H1 (cell line): ENCODE measurements around the gene CYP4F3. TPM values are rescaled to one million over a fixed set of nuclear protein-coding genes. Genes with fewer than 3 reads are reported as not detected.

Source experiments
- CTCF ChIA-PET: fragments of 300-600 bp; sonication (Branson Sonifier 250); formaldehyde crosslinking; loops from one replicate; lab custom pipeline; 2021; ENCODE audit not compliant: partially characterized antibody; lab: Charles Lee
- POLR2A ChIA-PET: fragments of 300-600 bp; sonication (Branson Sonifier 250); formaldehyde crosslinking; loops from one replicate; lab custom pipeline; 2021; ENCODE audit warnings: inconsistent platforms; ENCODE audit not compliant: partially characterized antibody; lab: Charles Lee
- DNase-seq, 2 experiments: peaks; one replicate each; pipeline versions ENCODE4 v3.0.0 to v3.0.0-alpha.2; 2010 to 2022; ENCODE audit warnings: low spot score in 2 of 2, low read depth in 1 of 2, mixed read lengths in 1 of 2
- FAIRE-seq: peaks from 2 replicates; lab custom pipeline; 2011; peaks lifted over from hg19 to GRCh38; lab: Jason Lieb, UNC
- H2AFZ ChIP-seq: 2 replicates; pipeline ENCODE4 v1.8.1; 2012; ENCODE audit warnings: low read length, inconsistent platforms
- H2AK5ac ChIP-seq: 2 replicates; pipeline ENCODE4 v1.6.1; 2013; ENCODE audit warnings: low read depth, low read length
- H2BK120ac ChIP-seq: replicated peaks from 2 replicates; pipeline ENCODE3; 2013; ENCODE audit warnings: low read depth, low read length, inconsistent platforms
- H2BK12ac ChIP-seq: 2 replicates; pipeline ENCODE4 v1.6.1; 2013; ENCODE audit warnings: low read depth, low read length
- H2BK15ac ChIP-seq: 2 replicates; pipeline ENCODE4 v1.6.1; 2013; ENCODE audit warnings: low read length
- H2BK20ac ChIP-seq: 2 replicates; pipeline ENCODE4 v1.6.1; 2013; ENCODE audit warnings: low read length
- H2BK5ac ChIP-seq: 2 replicates; pipeline ENCODE4 v1.6.1; 2013; ENCODE audit warnings: low read depth, low read length
- H3K14ac ChIP-seq: 2 replicates; pipeline ENCODE4 v1.6.1; 2013; ENCODE audit warnings: inconsistent platforms; ENCODE audit not compliant: insufficient read length
- H3K18ac ChIP-seq: 2 replicates; pipeline ENCODE4 v1.6.1; 2013; ENCODE audit warnings: low read length; ENCODE audit errors: extremely low read depth
- H3K23ac ChIP-seq: 2 replicates; pipeline ENCODE4 v1.6.1; 2013; ENCODE audit warnings: inconsistent platforms; ENCODE audit not compliant: insufficient read length
- H3K23me2 ChIP-seq: 2 replicates; pipeline ENCODE4 v1.6.1; 2013; ENCODE audit warnings: low read depth, low read length
- H3K27ac ChIP-seq: 2 replicates; pipeline ENCODE4 v1.6.1; 2011; ENCODE audit warnings: low read depth, low read length, inconsistent platforms
- H3K27me3 ChIP-seq, 4 experiments: replicated peaks in 1 of 4; 1 replicate in 1 of 4; 2 replicates in 3 of 4; pipeline versions ENCODE4 v1.6.1 to v1.8.1; 2011 to 2013; ENCODE audit warnings: low read length in 3 of 4, mild to moderate bottlenecking in 3 of 4, inconsistent platforms in 2 of 4, mixed read lengths in 2 of 4, moderate library complexity in 1 of 4; ENCODE audit not compliant: control insufficient read depth in 3 of 4, insufficient read depth in 3 of 4; ENCODE audit errors: extremely low read depth in 1 of 4
- H3K36me3 ChIP-seq, 4 experiments: 2 replicates each; pipeline versions ENCODE4 v1.6.1 to v1.8.1; 2011 to 2013; ENCODE audit warnings: mild to moderate bottlenecking in 4 of 4, low read length in 3 of 4, moderate library complexity in 2 of 4, control low read depth in 1 of 4, inconsistent platforms in 1 of 4; ENCODE audit not compliant: insufficient read depth in 4 of 4, control insufficient read depth in 2 of 4
- H3K4ac ChIP-seq: replicated peaks from 2 replicates; pipeline ENCODE3; 2013; ENCODE audit warnings: low read length, low read depth, mixed read lengths, inconsistent platforms; ENCODE audit not compliant: insufficient read length
- H3K4me1 ChIP-seq, 4 experiments: replicated peaks in 1 of 4; 1 replicate in 1 of 4; 2 replicates in 3 of 4; pipeline versions ENCODE4 v1.6.1 to v1.8.1; 2011 to 2013; ENCODE audit warnings: low read length in 3 of 4, inconsistent platforms in 2 of 4, mixed read lengths in 1 of 4; ENCODE audit not compliant: insufficient read depth in 4 of 4, control insufficient read depth in 3 of 4
- H3K4me2 ChIP-seq, 2 experiments: 2 replicates each; pipeline versions ENCODE4 v1.6.1 to v1.8.1; 2011 to 2013; ENCODE audit warnings: low read depth in 2 of 2, low read length in 2 of 2, control low read depth in 1 of 2, inconsistent platforms in 1 of 2, mild to moderate bottlenecking in 1 of 2; ENCODE audit not compliant: insufficient read depth in 1 of 2
- H3K4me3 ChIP-seq, 4 experiments: fragments of 200-600, 300-600 bp in 1 of 4; sonication (generic), shearing (Covaris generic), sonication (Bioruptor Twin) in 1 of 4; 2 replicates each; pipeline versions ENCODE4 v1.5.1 to v1.8.1; 2011 to 2016; ENCODE audit warnings: low read length in 4 of 4, low read depth in 3 of 4, control low read depth in 2 of 4, inconsistent platforms in 2 of 4, mild to moderate bottlenecking in 2 of 4, mixed read lengths in 1 of 4, moderate library complexity in 1 of 4; ENCODE audit not compliant: insufficient read depth in 2 of 4; ENCODE audit errors: extremely low read depth in 1 of 4
- H3K56ac ChIP-seq: replicated peaks from 2 replicates; pipeline ENCODE3; 2013; ENCODE audit warnings: low read depth, mild to moderate bottlenecking, mixed read lengths, low read length, inconsistent platforms; ENCODE audit not compliant: insufficient read length
- H3K79me1 ChIP-seq: 2 replicates; pipeline ENCODE4 v1.6.1; 2013; ENCODE audit warnings: low read depth, low read length, control low read depth
- H3K79me2 ChIP-seq, 2 experiments: 2 replicates each; pipeline versions ENCODE4 v1.6.1 to v1.8.1; 2012 to 2013; ENCODE audit warnings: low read length in 2 of 2, mild to moderate bottlenecking in 2 of 2, inconsistent platforms in 1 of 2; ENCODE audit not compliant: insufficient read depth in 2 of 2, control insufficient read depth in 1 of 2
- H3K9ac ChIP-seq, 4 experiments: replicated peaks in 1 of 4; 1 replicate in 1 of 4; 2 replicates in 3 of 4; pipeline versions ENCODE4 v1.6.1 to v1.8.1; 2011 to 2013; ENCODE audit warnings: low read depth in 3 of 4, low read length in 3 of 4, control low read depth in 2 of 4, mild to moderate bottlenecking in 2 of 4, moderate library complexity in 2 of 4, inconsistent platforms in 1 of 4; ENCODE audit errors: extremely low read depth in 1 of 4
- H3K9me3 ChIP-seq, 2 experiments: 2 replicates each; pipeline versions ENCODE4 v1.6.1 to v1.8.1; 2012 to 2013; ENCODE audit warnings: mild to moderate bottlenecking in 2 of 2, moderate library complexity in 2 of 2, control low read depth in 1 of 2, inconsistent platforms in 1 of 2, low read depth in 1 of 2, low read length in 1 of 2, mixed read lengths in 1 of 2; ENCODE audit not compliant: insufficient read depth in 2 of 2
- H4K20me1 ChIP-seq, 2 experiments: replicated peaks in 1 of 2; 2 replicates each; pipeline versions ENCODE3 to v1.8.1; 2011 to 2013; ENCODE audit warnings: inconsistent platforms in 2 of 2, low read length in 2 of 2, mild to moderate bottlenecking in 1 of 2; ENCODE audit not compliant: insufficient read depth in 2 of 2, control insufficient read depth in 1 of 2
- H4K5ac ChIP-seq: 2 replicates; pipeline ENCODE4 v1.6.1; 2013; ENCODE audit warnings: low read length, low read depth, mixed read lengths, inconsistent platforms; ENCODE audit not compliant: insufficient read length
- H4K8ac ChIP-seq: 2 replicates; pipeline ENCODE4 v1.8.0; 2013; ENCODE audit warnings: mild to moderate bottlenecking, moderate library complexity, low read length, inconsistent platforms; ENCODE audit not compliant: insufficient read depth; ENCODE audit errors: extremely low read depth
- H4K91ac ChIP-seq: replicated peaks from 2 replicates; pipeline ENCODE3; 2013; ENCODE audit warnings: low read length, mixed read lengths, inconsistent platforms; ENCODE audit not compliant: insufficient read length
- ATF2 ChIP-seq: IDR thresholded peaks from 2 replicates; pipeline ENCODE4 v1.6.1; 2012; ENCODE audit warnings: low read length, inconsistent platforms
- ATF3 ChIP-seq: IDR thresholded peaks from 2 replicates; pipeline ENCODE4 v1.6.1; 2011; ENCODE audit warnings: low read depth, mild to moderate bottlenecking, low read length; ENCODE audit not compliant: insufficient read depth
- CEBPB ChIP-seq: IDR thresholded peaks from 2 replicates; pipeline ENCODE4 v1.6.1; 2012; ENCODE audit warnings: low read depth, low read length
- FOSL1 ChIP-seq: IDR thresholded peaks from 2 replicates; pipeline ENCODE4 v1.6.1; 2011; ENCODE audit warnings: mild to moderate bottlenecking, low read depth, low read length, moderate library complexity; ENCODE audit not compliant: insufficient read depth
- GTF2F1 ChIP-seq: IDR thresholded peaks from 2 replicates; pipeline ENCODE4 v1.6.1; 2012; ENCODE audit warnings: low read depth, low read length, improper control_type of control experiment, borderline replicate concordance
- HDAC6 ChIP-seq: IDR thresholded peaks from one replicate; pipeline ENCODE4 v1.7.1; 2012; ENCODE audit warnings: low read depth, mild to moderate bottlenecking, inconsistent platforms, low read length, moderate library complexity
- JUN ChIP-seq: IDR thresholded peaks from 2 replicates; pipeline ENCODE4 v1.6.1; 2011; ENCODE audit warnings: low read depth, mild to moderate bottlenecking, improper control_type of control experiment, low read length
- KDM5A ChIP-seq: fragments of 200-600 bp; IDR thresholded peaks from 2 replicates; pipeline ENCODE4 v1.7.1; 2012; ENCODE audit warnings: mild to moderate bottlenecking, low read length, inconsistent platforms, mixed read lengths
- MAFK ChIP-seq: IDR thresholded peaks from 2 replicates; pipeline ENCODE4 v1.6.1; 2012; ENCODE audit warnings: low read depth, mild to moderate bottlenecking, improper control_type of control experiment, low read length
- SIX5 ChIP-seq: IDR thresholded peaks from 2 replicates; pipeline ENCODE4 v1.6.1; 2011; ENCODE audit warnings: mild to moderate bottlenecking, low read depth, low read length
- SRF ChIP-seq: IDR thresholded peaks from 2 replicates; pipeline ENCODE4 v1.6.1; 2011; ENCODE audit warnings: mild to moderate bottlenecking, low read depth, low read length, moderate library complexity
- TBP ChIP-seq: IDR thresholded peaks from 2 replicates; pipeline ENCODE4 v1.6.1; 2011; ENCODE audit warnings: low read depth, low read length, improper control_type of control experiment
- WGBS, 2 experiments: shearing (Covaris generic) in 1 of 2; methylation state at CpG; one replicate each; pipeline versions ENCODE4 v1.1.6 to v1.1.7; 2013 to 2015; ENCODE audit warnings: low lambda C conversion rate in 2 of 2, mixed read lengths in 2 of 2, inconsistent platforms in 1 of 2, low coverage in 1 of 2, missing lambda C conversion rate in 1 of 2; ENCODE audit not compliant: insufficient replicate concordance in 2 of 2, insufficient coverage in 1 of 2, insufficient read length in 1 of 2; ENCODE audit errors: extremely low coverage in 1 of 2, missing lambda C conversion rate in 1 of 2; 5-methylcytosine and 5-hydroxymethylcytosine counted together
- polyA plus RNA-seq, 7 experiments: library from polyadenylated mRNA; depleted of rRNA in 3 of 7; stranded (reverse) in 5 of 7; unstranded in 2 of 7; fragments of >200 nt in 5 of 7; fragments of 200-250 nt in 2 of 7; gene quantifications; 1 replicate in 5 of 7; 2 replicates in 1 of 7; 4 replicates in 1 of 7; pipeline versions ENCODE4 v1.2.1 to v1.2.3, GENCODE V29; 2011 to 2013; ENCODE audit warnings: missing spikeins in 2 of 7, mixed read lengths in 2 of 7
- total RNA-seq: library from RNA; stranded (reverse); fragmentation: NEBNext Ultra II Directional; extraction: Animal tissue kit (Norgen Biotek cat#: 25700); gene quantifications from 2 replicates; pipeline ENCODE4 v1.2.1, GENCODE V29; 2021

The CYP4F3 gene
- total and polyA plus RNA-seq, 2 of the 8 experiments (the other 6 are each of a cell fraction or from before 2014, with no cell fraction given), result not detected

- Histone ChIP-seq H3K56ac (no peak overlapping the region), H2BK15ac (no peak overlapping the region), H4K8ac (no peak overlapping the region), H3K79me2 (no peaks in the 10 kb centered on the region), H3K27me3 (no peaks in the 10 kb centered on the region), H3K36me3 (no peaks in the 10 kb centered on the region), H4K20me1 (no peaks in the 10 kb centered on the region), H4K91ac (no peak overlapping the region), H3K14ac (no peak overlapping the region), H3K27ac (no peak overlapping the region), H3K23ac (no peak overlapping the region), H2BK12ac (no peak overlapping the region), H3K23me2 (no peaks in the 10 kb centered on the region), H3K4me2 (no peak overlapping the region), H3K79me1 (no peaks in the 10 kb centered on the region), H4K5ac (no peak overlapping the region), H3K18ac (no peak overlapping the region), H3K4me3 (no peak overlapping the region), H2BK20ac (no peak overlapping the region), H2BK5ac (no peak overlapping the region), H3K9ac (no peak overlapping the region), H3K4me1 (no peaks in the 10 kb centered on the region), H2AK5ac (no peak overlapping the region), H3K4ac (no peak overlapping the region), H2BK120ac (no peak overlapping the region), H3K9me3 (peaks cover 39 to 49% of the 10 kb centered on the region in 2 experiments), H2AFZ (no peak overlapping the region)
- no peak for FAIRE-seq
- POLR2A ChIA-PET, result no interaction called here
- no peak for DNase-seq
- 85% methylated on average over 19 of the region's 22 CpGs; no CpG with 5 or more reads in 1 of the 2 experiments for WGBS, 2 experiments
- CTCF ChIA-PET, result no interaction called here
- TF ChIP-seq HDAC6, result no peak
- TF ChIP-seq FOSL1, result no peak
- no peak for TF ChIP-seq SRF
- no peak for TF ChIP-seq GTF2F1
- TF ChIP-seq CEBPB, result no peak
- no peak for TF ChIP-seq ATF2
- no peak for TF ChIP-seq SIX5
- no peak for TF ChIP-seq TBP
- no peak for TF ChIP-seq ATF3
- no peak for TF ChIP-seq MAFK
- no peak for TF ChIP-seq JUN
- TF ChIP-seq KDM5A, result no peak
These were observed 12.3 kb upstream of the CYP4F3 start for GRCh38 chr19:15628236-15629002.
